ENCODE results near the gene TMEM52.
"Not testable (repeated sequence)": the region's sequence is repeated elsewhere in the genome, so short reads cannot be mapped to it uniquely, and the experiment has no call there.

Gene TMEM52

GRCh38 chr1:1892763-1893120 lies 26.3 kb downstream of the TMEM52 start:
- DNase-seq = no peak

DNA sequence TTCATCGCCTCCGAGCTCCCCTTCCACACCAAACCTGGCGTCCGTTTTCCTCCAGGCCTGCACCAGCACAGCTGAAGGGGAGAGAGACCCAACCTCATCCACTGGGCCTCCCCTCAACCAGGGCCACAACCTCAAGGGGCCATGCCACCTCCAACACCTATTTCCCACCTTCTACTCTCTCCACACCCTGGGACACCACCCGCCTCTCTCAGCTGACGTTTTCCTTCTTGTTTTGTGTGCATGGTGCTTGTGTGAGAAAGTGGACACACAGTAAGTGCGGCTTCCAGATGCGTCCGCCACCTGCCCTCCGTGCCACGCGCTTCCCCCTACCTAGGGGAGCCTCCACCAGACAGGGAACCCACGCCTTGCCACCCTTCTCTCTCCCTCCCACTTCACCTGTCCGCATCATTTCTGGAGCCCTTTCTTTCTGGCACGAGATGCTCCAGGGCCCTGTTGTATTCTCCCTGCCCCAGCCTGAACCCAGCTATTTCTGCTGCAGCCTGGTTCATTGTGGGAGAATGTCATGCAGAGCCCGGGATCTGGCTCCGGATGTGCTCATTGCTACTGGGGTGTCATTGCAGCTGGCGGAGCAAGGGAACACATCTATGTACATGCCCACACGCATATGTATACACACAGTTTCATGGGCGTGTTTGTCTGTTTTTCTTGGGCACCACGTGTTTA lies 26.9 kb downstream of the TMEM52 start:
- no peak for DNase-seq

- DNase-seq = no peak
These were observed 27.6 kb downstream of the TMEM52 start for GRCh38 chr1:1891349-1892078.

DNA sequence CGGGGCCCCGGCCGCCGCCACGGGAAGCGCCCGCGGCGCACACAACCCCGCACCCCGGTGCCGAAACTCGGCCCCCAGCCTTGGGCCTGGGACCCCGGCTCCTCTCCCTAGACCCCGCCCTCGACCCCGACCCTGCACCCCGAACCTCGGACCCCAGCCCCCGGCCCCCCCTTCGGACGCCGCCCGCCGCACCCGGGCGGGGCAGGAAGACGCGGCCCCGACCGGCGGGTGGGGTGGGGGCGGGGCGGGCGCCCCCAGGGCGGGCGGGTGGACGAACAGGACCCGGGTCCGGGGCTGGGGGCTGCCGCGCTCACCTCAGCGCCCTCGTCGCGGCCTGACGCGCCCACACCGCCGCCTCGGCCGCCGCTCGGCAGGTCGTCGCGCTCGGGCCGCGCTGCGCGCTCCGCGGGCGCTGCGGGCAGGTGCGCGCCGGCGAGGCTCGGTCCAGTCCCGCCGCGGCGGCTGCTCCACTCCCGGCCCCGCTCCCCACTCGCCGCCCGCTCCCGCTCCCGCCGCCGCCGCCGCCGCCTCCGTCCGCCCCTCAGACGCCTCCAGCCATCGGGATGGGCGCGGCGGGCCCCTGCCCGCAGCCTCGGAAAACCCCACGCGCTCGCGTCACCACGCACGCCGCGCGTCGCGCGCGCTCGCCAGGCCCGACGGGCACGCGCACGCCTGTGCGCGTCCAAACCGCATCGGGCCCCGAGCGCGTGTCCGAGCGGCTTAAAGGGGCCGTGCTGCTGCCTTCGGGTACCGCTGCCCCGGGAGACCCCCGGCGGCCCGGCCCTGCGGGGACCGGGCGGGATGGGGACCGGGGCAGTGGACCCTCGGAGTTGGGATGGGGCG lies 28.4 kb downstream of the TMEM52 start, which contains the start of gene GNB1:
TSS of gene GNB1 (minus strand) at position 582 of the 843 bp plus-strand sequence. CDS start 65,634 bp downstream, outside the sequence.
- DNase-seq = peak; percentile 30

- DNase-seq = no peak
These were observed 29.1 kb downstream of the TMEM52 start for GRCh38 chr1:1889847-1890505.

- no peak for DNase-seq
These were observed 29.9 kb downstream of the TMEM52 start for GRCh38 chr1:1889090-1889750.

DNA sequence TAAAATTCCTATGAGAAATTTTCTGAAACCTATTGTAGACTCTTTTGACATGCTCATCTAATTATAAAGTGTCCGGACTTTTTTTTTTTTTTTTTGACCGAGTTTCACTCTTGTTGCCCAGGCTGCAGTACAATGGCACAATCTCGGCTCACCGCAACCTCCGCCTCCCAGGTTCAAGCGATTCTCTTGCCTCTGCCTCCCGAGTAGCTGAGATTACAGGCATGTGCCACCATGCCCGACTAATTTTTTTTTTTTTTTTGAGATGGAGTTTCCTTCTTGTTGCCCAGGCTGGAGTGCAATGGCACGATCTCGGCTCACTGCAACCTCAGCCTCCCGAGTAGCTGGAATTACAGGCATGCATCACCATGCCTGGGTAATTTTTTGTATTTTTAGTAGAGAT lies 35.2 kb downstream of the TMEM52 start:
- not testable (repeated sequence) for DNase-seq

DNA sequence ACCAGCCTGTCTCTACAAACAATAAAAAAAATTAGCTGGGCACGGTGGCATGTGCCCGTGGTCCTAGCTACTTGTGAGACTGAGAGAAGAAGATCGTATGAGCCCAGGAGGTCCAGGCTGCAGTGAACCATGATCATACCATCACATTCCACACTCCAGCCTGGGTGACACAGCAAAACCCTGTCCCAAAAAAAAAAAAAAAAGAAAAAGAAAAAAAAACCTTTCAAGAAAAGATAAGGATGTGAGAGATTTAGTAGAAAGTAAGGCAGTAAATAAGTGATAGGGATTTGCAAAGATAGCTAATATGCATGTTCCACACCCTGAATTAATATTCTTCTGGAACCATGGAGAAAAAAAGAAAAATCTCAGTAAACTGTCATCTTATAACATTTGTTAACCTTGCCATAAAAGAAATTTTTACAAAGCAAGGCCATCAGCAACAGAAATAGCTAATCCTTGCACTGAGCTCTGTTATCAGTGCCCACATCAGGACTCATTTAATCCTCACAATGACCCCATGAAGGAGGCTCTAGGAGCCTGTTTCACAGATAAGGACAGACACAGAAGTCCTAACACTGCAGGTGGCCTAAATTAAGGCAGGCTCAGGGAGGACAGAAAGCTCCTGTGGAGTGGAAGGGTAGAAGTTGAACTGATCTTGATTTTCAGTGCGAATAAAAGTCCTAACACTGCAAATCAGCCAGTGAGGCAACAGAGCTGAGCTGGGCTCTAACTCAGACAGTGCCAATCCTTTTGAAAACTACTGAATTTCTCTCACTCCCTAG lies 35.8 kb downstream of the TMEM52 start:
- DNase-seq = no peak

GRCh38 chr1:1881727-1882126 lies 37.4 kb downstream of the TMEM52 start:
- no peak for DNase-seq

- DNase-seq = no peak
These were observed 38.3 kb downstream of the TMEM52 start for GRCh38 chr1:1880617-1881312.

GRCh38 chr1:1879942-1880341 lies 39.1 kb downstream of the TMEM52 start:
- DNase-seq = no peak

- no peak for DNase-seq
These were observed 41.1 kb downstream of the TMEM52 start for GRCh38 chr1:1877865-1878436.

- no peak for DNase-seq
These were observed 42.6 kb downstream of the TMEM52 start for GRCh38 chr1:1876335-1876930.

DNA sequence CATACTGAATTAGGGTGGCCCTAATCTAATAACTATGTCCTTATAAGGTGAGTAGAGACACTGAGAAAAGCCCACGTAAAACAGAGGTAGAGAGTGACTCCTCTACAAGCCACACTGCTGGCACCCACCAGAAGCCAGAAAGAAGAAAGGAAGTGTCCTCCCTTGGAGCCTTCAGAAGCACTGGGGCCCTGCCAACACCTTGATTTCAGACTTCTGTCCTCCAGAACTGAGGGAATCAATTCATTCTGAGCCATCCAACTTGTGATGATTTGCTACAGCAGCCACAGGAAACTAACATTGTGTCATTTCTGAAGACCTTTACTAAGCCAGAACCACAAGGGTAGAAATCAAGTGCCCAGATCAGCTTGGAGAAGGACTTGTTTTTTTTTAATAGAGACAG lies 43.1 kb downstream of the TMEM52 start:
- DNase-seq = no peak

DNA sequence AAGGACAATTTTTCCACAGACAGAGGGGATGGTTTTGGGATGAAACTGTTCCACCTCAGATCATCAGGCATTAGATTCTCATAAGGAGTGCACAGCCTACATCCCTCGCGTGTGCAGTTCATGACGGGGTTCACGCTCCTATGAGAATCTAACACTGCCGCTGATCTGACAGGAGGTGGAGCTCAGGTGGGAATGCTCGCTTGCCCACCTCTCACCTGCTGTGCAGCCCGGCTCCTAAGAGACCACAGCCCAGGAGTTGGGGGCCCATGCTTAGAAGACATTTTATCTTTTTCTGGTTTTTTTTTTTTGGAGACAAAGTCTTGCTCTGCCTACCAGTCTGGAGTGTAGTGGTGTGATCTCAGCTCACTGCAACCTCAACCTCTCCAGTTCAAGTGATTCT lies 44.2 kb downstream of the TMEM52 start:
- no peak for DNase-seq

- no peak for DNase-seq
These were observed 45.9 kb downstream of the TMEM52 start for GRCh38 chr1:1873186-1873585.

- DNase-seq = no peak
These were observed 46.6 kb downstream of the TMEM52 start for GRCh38 chr1:1872329-1872994.

GRCh38 chr1:1869469-1869868 lies 49.6 kb downstream of the TMEM52 start:
- DNase-seq = no peak

All from NCI-H187 treated with DMSO at 0.1 percent for 48 hours (cell line).